Measurements from ENCODE around the gene PCSK9.

DNA sequence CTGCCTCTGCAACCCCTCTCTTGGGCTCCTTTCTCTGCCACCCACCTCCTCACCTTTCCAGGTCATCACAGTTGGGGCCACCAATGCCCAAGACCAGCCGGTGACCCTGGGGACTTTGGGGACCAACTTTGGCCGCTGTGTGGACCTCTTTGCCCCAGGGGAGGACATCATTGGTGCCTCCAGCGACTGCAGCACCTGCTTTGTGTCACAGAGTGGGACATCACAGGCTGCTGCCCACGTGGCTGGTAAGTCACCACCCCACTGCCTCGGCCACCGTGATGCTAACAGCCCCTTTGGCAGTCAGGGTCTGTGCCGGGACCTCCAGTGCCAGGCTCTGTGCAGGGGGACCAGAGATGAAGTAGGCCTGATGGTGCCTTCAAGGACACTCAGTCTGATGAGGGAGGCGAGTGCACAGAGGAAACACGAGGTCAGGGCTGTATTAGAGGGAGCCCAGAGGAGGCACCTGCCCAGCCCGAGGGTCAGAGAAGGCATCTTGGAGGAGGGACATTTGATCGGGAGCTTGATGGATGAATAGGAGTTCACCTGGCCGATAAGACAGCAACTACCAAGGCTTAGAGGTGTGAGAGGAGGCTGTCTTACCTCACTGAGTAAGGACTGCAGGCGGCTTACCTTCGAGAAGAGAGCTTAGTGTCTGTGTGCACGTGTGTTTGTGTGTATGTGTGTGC is 18.1 kb downstream of the PCSK9 start:
- TF ChIP-seq YY1 (IDR thresholded peaks at IDR 0.05; ENCODE audit: low read depth) (no peak), TAF1 (IDR thresholded peaks at IDR 0.05; ENCODE audit: low read depth) (no peak), MAX (IDR thresholded peaks at IDR 0.05) (no peak), EGR1 (IDR thresholded peaks at IDR 0.05) (no peak), NFIC (IDR thresholded peaks at IDR 0.05) (no peak), FOXM1 (IDR thresholded peaks at IDR 0.05; ENCODE audit: borderline replicate concordance, low read depth) (no peak)
